K562 (cell line): ENCODE results near the gene SUFU. TPM values are rescaled to one million over a fixed set of nuclear protein-coding genes. Genes with fewer than 3 reads are reported as not detected.

Source experiments
- CHD2 ChIP-seq: IDR thresholded peaks from 2 replicates; pipeline ENCODE4 v1.6.1; 2011; ENCODE audit warnings: low read depth, low read length
- FUS ChIP-seq: fragments of 200-400 bp; formaldehyde crosslinking; optimal IDR thresholded peaks from 2 replicates; pipeline ENCODE3; 2017; ENCODE audit warnings: low read depth, low read length
- L3MBTL2 ChIP-seq: fragments of 450-650 bp; IDR thresholded peaks from 2 replicates; pipeline ENCODE4 v1.6.1; 2016; ENCODE audit warnings: mild to moderate bottlenecking, moderate library complexity
- MEF2A ChIP-seq: IDR thresholded peaks from 2 replicates; pipeline ENCODE4 v1.6.1; 2011; ENCODE audit warnings: low read depth, mild to moderate bottlenecking, low read length, moderate library complexity; ENCODE audit not compliant: control insufficient read depth
- SMAD3 ChIP-seq: fragments of 450-650 bp; formaldehyde crosslinking; conservative IDR thresholded peaks from 2 replicates; pipeline ENCODE4 v1.4.0; 2020; ENCODE audit warnings: mild to moderate bottlenecking
- SMC3 ChIP-seq: conservative IDR thresholded peaks from 2 replicates; pipeline ENCODE4 v1.6.1; 2011; ENCODE audit warnings: low read depth, low read length, improper control_type of control experiment; ENCODE audit not compliant: insufficient read depth
- ZNF347 ChIP-seq: fragments of 450-650 bp; formaldehyde crosslinking; IDR thresholded peaks from 2 replicates; pipeline ENCODE4 v1.4.0; 2020; ENCODE audit warnings: low read depth, mild to moderate bottlenecking, moderate library complexity
- ZNF592 ChIP-seq: fragments of 450-650 bp; IDR thresholded peaks from 2 replicates; pipeline ENCODE4 v1.6.1; 2017; ENCODE audit warnings: antibody characterized with exemption, mild to moderate bottlenecking
- polyA plus RNA-seq, 8 experiments: library from polyadenylated mRNA; depleted of rRNA in 4 of 8; stranded (reverse) in 5 of 8; unstranded in 3 of 8; fragments of >200 nt; fragmentation: Nextera tagmentation in 2 of 8; fragmentation: Illumina TruSeq in 1 of 8; extraction: Ambion mirVana in 2 of 8; extraction: Trizol in 1 of 8; gene quantifications; 2 replicates each; pipeline versions ENCODE4 v1.2.1 to v1.2.3, GENCODE V29; 2011 to 2014; ENCODE audit warnings: inconsistent platforms in 1 of 8, missing spikeins in 1 of 8
- total RNA-seq, 7 experiments: library from RNA; depleted of rRNA in 6 of 7; stranded (reverse); fragments of >200 nt in 6 of 7; fragmentation: Illumina TruSeq in 2 of 7; extraction: Trizol in 2 of 7; gene quantifications; 2 replicates each; pipeline versions ENCODE4 v1.2.1 to v1.2.3, GENCODE V29; 2011 to 2021; ENCODE audit warnings: low replicate concordance in 1 of 7
- TF ChIP-seq, protein P1 (sequence below): fragments of 200-600 bp; sonication (generic); IDR thresholded peaks from one replicate; pipeline ENCODE4 v1.6.1; 2012; ENCODE audit warnings: mild to moderate bottlenecking, low read depth, low read length, inconsistent platforms
- TF ChIP-seq, protein P2 (sequence below): sonication (generic); formaldehyde crosslinking; IDR thresholded peaks from 2 replicates; pipeline ENCODE4 v1.8.0; 2022; ENCODE audit warnings: mild to moderate bottlenecking, low read depth, missing genetic modification reagents

Gene SUFU
- total and polyA plus RNA-seq, 9 of the 15 experiments (the other 6 are each of a cell fraction or from before 2014, with no cell fraction given) = 0.59 to 6.3 (median 0.82) TPM

DNA sequence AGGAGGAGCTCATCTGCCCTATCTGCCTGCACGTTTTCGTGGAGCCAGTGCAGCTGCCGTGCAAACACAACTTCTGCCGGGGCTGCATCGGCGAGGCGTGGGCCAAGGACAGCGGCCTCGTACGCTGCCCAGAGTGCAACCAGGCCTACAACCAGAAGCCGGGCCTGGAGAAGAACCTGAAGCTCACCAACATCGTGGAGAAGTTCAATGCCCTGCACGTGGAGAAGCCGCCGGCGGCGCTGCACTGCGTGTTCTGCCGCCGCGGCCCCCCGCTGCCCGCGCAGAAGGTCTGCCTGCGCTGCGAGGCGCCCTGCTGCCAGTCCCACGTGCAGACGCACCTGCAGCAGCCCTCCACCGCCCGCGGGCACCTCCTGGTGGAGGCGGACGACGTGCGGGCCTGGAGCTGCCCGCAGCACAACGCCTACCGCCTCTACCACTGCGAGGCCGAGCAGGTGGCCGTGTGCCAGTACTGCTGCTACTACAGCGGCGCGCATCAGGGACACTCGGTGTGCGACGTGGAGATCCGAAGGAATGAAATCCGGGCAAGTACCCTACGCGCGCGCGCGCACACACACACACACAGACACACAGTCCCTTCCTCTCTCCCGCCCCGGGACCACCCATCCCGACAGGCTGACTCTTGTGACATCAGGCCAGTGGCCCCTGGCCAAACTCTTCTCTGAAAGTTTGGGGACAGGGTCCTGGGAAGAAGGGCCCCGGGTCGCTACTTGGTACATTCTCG is 141.0 kb downstream of the SUFU start (continued):
- peak; percentile 76 for TF ChIP-seq ZNF592
- no peak for TF ChIP-seq SMC3
- peak; percentile 93 for TF ChIP-seq L3MBTL2
- TF ChIP-seq ZNF347 (CRISPR knock-in tag) = no peak
- TF ChIP-seq SMAD3 = no peak
- peak; percentile 31 for TF ChIP-seq FUS
- no peak for TF ChIP-seq MEF2A
- TF ChIP-seq, protein P1, sequence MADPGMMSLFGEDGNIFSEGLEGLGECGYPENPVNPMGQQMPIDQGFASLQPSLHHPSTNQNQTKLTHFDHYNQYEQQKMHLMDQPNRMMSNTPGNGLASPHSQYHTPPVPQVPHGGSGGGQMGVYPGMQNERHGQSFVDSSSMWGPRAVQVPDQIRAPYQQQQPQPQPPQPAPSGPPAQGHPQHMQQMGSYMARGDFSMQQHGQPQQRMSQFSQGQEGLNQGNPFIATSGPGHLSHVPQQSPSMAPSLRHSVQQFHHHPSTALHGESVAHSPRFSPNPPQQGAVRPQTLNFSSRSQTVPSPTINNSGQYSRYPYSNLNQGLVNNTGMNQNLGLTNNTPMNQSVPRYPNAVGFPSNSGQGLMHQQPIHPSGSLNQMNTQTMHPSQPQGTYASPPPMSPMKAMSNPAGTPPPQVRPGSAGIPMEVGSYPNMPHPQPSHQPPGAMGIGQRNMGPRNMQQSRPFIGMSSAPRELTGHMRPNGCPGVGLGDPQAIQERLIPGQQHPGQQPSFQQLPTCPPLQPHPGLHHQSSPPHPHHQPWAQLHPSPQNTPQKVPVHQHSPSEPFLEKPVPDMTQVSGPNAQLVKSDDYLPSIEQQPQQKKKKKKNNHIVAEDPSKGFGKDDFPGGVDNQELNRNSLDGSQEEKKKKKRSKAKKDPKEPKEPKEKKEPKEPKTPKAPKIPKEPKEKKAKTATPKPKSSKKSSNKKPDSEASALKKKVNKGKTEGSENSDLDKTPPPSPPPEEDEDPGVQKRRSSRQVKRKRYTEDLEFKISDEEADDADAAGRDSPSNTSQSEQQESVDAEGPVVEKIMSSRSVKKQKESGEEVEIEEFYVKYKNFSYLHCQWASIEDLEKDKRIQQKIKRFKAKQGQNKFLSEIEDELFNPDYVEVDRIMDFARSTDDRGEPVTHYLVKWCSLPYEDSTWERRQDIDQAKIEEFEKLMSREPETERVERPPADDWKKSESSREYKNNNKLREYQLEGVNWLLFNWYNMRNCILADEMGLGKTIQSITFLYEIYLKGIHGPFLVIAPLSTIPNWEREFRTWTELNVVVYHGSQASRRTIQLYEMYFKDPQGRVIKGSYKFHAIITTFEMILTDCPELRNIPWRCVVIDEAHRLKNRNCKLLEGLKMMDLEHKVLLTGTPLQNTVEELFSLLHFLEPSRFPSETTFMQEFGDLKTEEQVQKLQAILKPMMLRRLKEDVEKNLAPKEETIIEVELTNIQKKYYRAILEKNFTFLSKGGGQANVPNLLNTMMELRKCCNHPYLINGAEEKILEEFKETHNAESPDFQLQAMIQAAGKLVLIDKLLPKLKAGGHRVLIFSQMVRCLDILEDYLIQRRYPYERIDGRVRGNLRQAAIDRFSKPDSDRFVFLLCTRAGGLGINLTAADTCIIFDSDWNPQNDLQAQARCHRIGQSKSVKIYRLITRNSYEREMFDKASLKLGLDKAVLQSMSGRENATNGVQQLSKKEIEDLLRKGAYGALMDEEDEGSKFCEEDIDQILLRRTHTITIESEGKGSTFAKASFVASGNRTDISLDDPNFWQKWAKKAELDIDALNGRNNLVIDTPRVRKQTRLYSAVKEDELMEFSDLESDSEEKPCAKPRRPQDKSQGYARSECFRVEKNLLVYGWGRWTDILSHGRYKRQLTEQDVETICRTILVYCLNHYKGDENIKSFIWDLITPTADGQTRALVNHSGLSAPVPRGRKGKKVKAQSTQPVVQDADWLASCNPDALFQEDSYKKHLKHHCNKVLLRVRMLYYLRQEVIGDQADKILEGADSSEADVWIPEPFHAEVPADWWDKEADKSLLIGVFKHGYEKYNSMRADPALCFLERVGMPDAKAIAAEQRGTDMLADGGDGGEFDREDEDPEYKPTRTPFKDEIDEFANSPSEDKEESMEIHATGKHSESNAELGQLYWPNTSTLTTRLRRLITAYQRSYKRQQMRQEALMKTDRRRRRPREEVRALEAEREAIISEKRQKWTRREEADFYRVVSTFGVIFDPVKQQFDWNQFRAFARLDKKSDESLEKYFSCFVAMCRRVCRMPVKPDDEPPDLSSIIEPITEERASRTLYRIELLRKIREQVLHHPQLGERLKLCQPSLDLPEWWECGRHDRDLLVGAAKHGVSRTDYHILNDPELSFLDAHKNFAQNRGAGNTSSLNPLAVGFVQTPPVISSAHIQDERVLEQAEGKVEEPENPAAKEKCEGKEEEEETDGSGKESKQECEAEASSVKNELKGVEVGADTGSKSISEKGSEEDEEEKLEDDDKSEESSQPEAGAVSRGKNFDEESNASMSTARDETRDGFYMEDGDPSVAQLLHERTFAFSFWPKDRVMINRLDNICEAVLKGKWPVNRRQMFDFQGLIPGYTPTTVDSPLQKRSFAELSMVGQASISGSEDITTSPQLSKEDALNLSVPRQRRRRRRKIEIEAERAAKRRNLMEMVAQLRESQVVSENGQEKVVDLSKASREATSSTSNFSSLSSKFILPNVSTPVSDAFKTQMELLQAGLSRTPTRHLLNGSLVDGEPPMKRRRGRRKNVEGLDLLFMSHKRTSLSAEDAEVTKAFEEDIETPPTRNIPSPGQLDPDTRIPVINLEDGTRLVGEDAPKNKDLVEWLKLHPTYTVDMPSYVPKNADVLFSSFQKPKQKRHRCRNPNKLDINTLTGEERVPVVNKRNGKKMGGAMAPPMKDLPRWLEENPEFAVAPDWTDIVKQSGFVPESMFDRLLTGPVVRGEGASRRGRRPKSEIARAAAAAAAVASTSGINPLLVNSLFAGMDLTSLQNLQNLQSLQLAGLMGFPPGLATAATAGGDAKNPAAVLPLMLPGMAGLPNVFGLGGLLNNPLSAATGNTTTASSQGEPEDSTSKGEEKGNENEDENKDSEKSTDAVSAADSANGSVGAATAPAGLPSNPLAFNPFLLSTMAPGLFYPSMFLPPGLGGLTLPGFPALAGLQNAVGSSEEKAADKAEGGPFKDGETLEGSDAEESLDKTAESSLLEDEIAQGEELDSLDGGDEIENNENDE = no peak
- no peak for TF ChIP-seq CHD2
- TF ChIP-seq, protein P2, sequence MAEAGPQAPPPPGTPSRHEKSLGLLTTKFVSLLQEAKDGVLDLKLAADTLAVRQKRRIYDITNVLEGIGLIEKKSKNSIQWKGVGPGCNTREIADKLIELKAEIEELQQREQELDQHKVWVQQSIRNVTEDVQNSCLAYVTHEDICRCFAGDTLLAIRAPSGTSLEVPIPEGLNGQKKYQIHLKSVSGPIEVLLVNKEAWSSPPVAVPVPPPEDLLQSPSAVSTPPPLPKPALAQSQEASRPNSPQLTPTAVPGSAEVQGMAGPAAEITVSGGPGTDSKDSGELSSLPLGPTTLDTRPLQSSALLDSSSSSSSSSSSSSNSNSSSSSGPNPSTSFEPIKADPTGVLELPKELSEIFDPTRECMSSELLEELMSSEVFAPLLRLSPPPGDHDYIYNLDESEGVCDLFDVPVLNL = no peak; the same call in 1 of the 2 replicates
